ENCODE results near the gene MLN.

Gene MLN

GRCh38 chr6:33791620-33792019 is 12.2 kb downstream of the MLN start:
- ATAC-seq (ENCODE audit: low read depth) = no peak
- H3K4me1 ChIP-seq (ENCODE audit: insufficient read depth, poor library complexity, severe bottlenecking) = peaks cover 14% of the 10 kb centered on the region
- no peak for TF ChIP-seq CTCF (IDR thresholded peaks at IDR 0.05; ENCODE audit: poor library complexity, severe bottlenecking)
- no peak overlapping the region for H3K27ac ChIP-seq (ENCODE audit: poor library complexity, severe bottlenecking)
- no peak for DNase-seq (ENCODE audit: low spot score)
- H3K36me3 ChIP-seq (ENCODE audit: low read depth) = peaks cover 2% of the 10 kb centered on the region; the same call in 1 of the 2 replicates
- no peaks in the 10 kb centered on the region for H3K9me3 ChIP-seq (ENCODE audit: severe bottlenecking)
- H3K4me3 ChIP-seq (ENCODE audit: severe bottlenecking) = no peak overlapping the region
- no peaks in the 10 kb centered on the region for H3K27me3 ChIP-seq (ENCODE audit: insufficient read depth, poor library complexity, severe bottlenecking)

GRCh38 chr6:33790910-33791309 is 12.9 kb downstream of the MLN start:
- TF ChIP-seq CTCF (IDR thresholded peaks at IDR 0.05; ENCODE audit: poor library complexity, severe bottlenecking) = no peak
- no peaks in the 10 kb centered on the region for H3K27me3 ChIP-seq (ENCODE audit: insufficient read depth, poor library complexity, severe bottlenecking)
- ATAC-seq (ENCODE audit: low read depth) = no peak

GRCh38 chr6:33790379-33790778 is 13.4 kb downstream of the MLN start:
- Histone ChIP-seq H3K9me3 (ENCODE audit: severe bottlenecking) (no peaks in the 10 kb centered on the region), H3K36me3 (ENCODE audit: low read depth) (peaks cover 14% of the 10 kb centered on the region), H3K27ac (ENCODE audit: poor library complexity, severe bottlenecking) (no peak overlapping the region), H3K27me3 (ENCODE audit: insufficient read depth, poor library complexity, severe bottlenecking) (no peaks in the 10 kb centered on the region), H3K4me3 (ENCODE audit: severe bottlenecking) (no peak overlapping the region), H3K4me1 (ENCODE audit: insufficient read depth, poor library complexity, severe bottlenecking) (peaks cover 14% of the 10 kb centered on the region)
- no peak for TF ChIP-seq CTCF (IDR thresholded peaks at IDR 0.05; ENCODE audit: poor library complexity, severe bottlenecking)
- DNase-seq (ENCODE audit: low spot score) (no peak), ATAC-seq (ENCODE audit: low read depth) (no peak)

More at GRCh38 chr6:33790910-33791309, 12.9 kb downstream of the MLN start:
- no peak overlapping the region for H3K27ac ChIP-seq (ENCODE audit: poor library complexity, severe bottlenecking)
- H3K4me1 ChIP-seq (ENCODE audit: insufficient read depth, poor library complexity, severe bottlenecking) = peaks cover 14% of the 10 kb centered on the region
- no peaks in the 10 kb centered on the region for H3K9me3 ChIP-seq (ENCODE audit: severe bottlenecking)
- DNase-seq (ENCODE audit: low spot score) = no peak
- no peak overlapping the region for H3K4me3 ChIP-seq (ENCODE audit: severe bottlenecking)
- peaks cover 9% of the 10 kb centered on the region for H3K36me3 ChIP-seq (ENCODE audit: low read depth)

- peak overlapping the region; percentile 89 for H3K4me3 ChIP-seq (ENCODE audit: severe bottlenecking)
- no peak for ATAC-seq (ENCODE audit: low read depth)
- H3K27ac ChIP-seq (ENCODE audit: poor library complexity, severe bottlenecking) = no peak overlapping the region
- TF ChIP-seq CTCF (IDR thresholded peaks at IDR 0.05; ENCODE audit: poor library complexity, severe bottlenecking) = no peak
- H3K36me3 ChIP-seq (ENCODE audit: low read depth) = peaks cover 21% of the 10 kb centered on the region
- H3K9me3 ChIP-seq (ENCODE audit: severe bottlenecking) = no peaks in the 10 kb centered on the region
- H3K27me3 ChIP-seq (ENCODE audit: insufficient read depth, poor library complexity, severe bottlenecking) = no peaks in the 10 kb centered on the region
- no peak for DNase-seq (ENCODE audit: low spot score)
- H3K4me1 ChIP-seq (ENCODE audit: insufficient read depth, poor library complexity, severe bottlenecking) = peaks cover 14% of the 10 kb centered on the region
Observed at GRCh38 chr6:33789550-33789895, 14.3 kb downstream of the MLN start.

GRCh38 chr6:33788694-33789549 is 14.9 kb downstream of the MLN start, which contains the start of gene LEMD2:
Gene LEMD2, minus strand, starts transcription at chr6:33789130. Its CDS starts 14 bp downstream, at chr6:33789116.
- Histone ChIP-seq H3K9me3 (ENCODE audit: severe bottlenecking) (no peaks in the 10 kb centered on the region), H3K4me1 (ENCODE audit: insufficient read depth, poor library complexity, severe bottlenecking) (peaks cover 14% of the 10 kb centered on the region), H3K4me3 (ENCODE audit: severe bottlenecking) (peak within 1 kb of the TSS; percentile 89), H3K36me3 (ENCODE audit: low read depth) (peaks cover 24% of the 10 kb centered on the region), H3K27me3 (ENCODE audit: insufficient read depth, poor library complexity, severe bottlenecking) (no peaks in the 10 kb centered on the region), H3K27ac (ENCODE audit: poor library complexity, severe bottlenecking) (peak within 1 kb of the TSS; percentile 83)
- no peak for TF ChIP-seq CTCF (IDR thresholded peaks at IDR 0.05; ENCODE audit: poor library complexity, severe bottlenecking)
- ATAC-seq (ENCODE audit: low read depth) = peak; percentile 88
- DNase-seq (ENCODE audit: low spot score) = no peak

All from RWPE2 (cell line).